ENCODE results near the gene TTC7B.

The TTC7B gene

DNA sequence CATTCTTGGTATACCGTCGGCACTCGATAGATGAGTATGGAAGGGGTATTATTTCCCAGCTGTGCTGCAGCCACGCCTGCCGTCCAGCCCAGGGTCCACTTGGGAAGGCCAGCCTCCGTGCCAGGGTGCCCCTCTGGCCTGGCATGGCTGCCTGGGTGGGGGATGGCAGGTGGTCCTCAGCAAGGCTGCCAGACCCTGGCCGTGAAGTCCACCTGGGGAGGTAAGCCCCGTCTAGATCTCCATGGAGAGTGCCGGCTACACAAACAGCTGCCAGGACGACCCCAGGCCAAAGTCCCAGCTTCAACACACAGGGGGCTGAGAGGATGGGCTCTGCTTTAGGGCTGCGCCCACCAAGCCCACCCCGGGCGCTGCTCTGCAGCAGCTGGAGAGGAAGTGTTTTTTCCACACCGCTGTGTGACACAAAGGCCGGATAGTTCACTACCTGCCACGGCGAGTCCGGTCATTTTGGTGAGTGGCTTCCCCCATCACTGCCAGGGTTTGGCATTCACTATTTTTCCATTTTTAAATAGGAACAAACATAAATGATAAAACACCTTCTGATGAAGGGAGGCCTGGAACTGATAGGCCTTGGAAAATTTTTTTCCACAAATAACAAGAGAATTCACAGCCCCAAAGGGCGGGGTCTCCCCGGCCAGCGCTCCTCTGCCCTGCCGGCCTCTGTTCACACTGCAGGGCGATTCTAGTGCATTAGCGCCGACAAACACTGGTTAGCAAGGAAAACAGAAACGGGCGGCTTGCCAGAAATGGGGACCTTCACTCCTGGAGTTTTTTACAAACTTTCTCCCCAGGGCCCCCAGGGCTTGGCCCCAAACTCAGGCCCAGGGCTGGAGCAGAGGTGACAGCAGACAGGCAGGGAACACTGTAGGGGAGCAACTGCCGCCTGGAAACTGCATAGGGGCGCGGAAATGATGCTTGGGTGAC is 257.9 kb downstream of the TTC7B start:
- DNase-seq (ENCODE audit: low spot score) = no peak

GRCh38 chr14:90557516-90557915 is 258.7 kb downstream of the TTC7B start:
- DNase-seq (ENCODE audit: low spot score) = no peak

- no peak for DNase-seq (ENCODE audit: low spot score)
Observed at GRCh38 chr14:90556666-90557450, 259.4 kb downstream of the TTC7B start.

DNA sequence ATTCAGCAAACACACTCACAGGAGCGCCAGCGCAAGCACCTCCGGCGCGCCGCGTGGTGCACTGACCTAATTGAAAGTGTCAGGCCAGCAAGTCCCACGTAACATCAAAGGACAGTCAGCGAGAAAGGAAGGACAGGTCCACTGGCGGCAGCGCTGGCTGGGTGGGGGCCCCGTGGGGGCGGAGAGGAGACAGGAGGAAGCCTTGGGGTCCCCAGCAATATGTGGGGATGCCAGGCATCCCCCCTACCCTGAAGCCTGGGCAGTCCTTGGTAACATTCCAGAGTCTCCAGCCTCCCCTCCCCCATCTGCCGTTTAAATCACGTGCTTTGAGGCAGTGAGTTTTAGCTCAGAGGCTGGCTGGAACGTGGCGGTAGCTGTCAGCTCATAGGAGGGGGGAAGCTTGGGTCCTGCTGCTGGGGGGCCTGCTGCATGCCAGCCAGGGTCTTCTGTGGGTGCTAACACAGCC is 260.2 kb downstream of the TTC7B start:
- no peak for DNase-seq (ENCODE audit: low spot score)

DNA sequence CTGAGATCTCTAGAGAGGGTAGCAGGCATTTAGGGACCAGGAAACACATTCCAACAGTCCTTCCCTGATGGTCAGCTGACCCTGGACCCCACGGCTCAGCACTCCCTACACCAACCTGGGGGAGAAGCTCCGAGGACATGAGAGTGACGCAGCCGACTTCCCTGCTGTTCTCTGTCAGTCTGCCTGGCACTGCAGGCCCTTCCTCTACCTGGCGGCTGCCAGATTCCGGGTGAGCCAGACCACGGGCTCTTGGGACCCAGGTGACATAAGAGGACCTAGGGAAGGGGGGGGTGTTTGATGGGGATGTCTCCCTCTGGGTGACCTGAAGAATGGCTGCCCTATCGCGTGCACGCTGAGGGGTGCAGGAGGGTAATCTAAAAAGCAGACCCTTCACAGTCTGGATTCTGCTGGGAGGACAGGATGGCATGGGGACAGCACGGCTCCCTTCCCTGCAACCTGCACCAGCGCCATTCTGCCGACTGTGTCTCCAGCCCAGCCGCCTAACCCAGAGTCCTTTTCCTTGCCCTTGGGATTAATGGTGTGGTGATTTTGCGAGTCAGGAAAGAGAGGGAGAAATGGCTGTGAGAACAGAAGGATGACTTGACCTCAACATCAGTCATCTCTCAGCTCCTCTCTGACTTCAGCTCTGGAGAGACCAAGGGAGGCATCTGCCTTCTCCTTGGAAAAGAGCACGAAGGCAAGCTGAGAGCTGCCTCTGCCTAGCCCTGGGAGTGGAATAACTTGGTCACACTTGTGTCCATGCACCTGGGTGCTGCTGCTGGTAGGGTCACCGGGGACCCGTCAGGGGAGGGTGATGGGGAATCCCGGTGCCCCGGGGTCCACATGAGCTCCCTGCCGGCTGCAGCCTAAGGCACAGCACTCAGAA is 260.9 kb downstream of the TTC7B start:
- DNase-seq (ENCODE audit: low spot score) = no peak

DNA sequence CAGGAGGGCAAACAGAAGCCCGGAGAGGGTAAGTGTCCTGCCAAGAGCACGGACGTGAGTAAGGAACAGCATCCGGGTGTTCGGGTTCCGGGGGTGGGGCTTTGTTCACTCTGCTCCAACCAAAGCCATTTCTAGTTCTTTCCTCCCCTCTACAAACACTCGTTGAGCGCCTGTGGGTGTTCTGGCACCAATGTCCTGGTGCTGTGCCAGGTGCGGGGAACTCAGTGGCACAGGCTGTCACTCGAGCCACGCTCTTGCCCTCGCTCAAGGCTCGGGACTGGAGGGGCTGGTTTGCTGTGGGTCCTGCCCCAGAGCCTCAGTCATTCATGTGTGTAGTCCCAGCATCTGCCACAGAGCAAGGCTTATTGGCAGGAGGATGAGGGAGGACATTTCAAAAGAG is 261.9 kb downstream of the TTC7B start:
- no peak for DNase-seq (ENCODE audit: low spot score)

GRCh38 chr14:90553921-90554336 is 262.3 kb downstream of the TTC7B start:
- no peak for DNase-seq (ENCODE audit: low spot score)

- DNase-seq (ENCODE audit: low spot score) = no peak
Observed at GRCh38 chr14:90553298-90553920, 262.8 kb downstream of the TTC7B start.

DNA sequence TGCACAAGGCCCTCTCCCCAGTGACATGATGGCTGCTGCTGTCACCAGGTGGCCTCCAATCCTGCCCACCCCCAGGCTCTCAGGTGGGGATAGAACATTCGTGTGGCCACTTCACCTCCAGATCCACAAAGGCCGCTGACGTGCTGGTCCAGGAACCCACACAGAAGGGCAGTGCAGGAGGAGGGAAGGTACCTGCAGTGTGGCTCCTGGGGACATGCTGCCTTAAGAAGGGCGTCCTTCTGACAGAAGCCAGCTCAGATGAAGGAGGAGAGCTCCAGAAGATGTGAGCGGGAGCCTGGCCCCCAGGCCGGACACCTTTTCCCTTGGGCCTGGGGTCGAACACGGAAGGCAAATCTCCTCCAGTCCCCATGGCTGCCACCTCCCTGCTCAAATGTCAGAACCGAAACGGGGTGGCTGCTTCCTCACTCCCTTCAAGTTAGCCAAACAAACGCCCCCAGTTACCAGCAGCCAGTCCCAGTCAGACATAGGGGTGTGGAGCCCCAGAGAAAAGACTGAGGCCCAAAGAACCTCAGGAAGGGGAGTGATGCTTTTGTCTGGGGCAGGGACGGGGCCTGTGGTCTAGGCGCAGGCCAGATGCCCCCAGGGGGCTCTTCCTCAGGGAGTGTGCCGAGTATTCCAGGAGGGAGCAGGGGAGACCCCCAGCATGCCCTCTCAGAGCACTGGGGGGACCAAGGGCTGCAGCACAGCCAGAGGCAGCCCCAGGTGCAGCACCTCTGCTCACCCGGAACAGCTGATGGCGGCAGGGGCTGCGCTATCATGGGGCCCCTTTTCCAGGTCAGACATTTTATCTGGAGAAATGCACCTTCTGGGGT is 263.5 kb downstream of the TTC7B start:
- DNase-seq (ENCODE audit: low spot score) = no peak

GRCh38 chr14:90551733-90552464 is 264.3 kb downstream of the TTC7B start:
- DNase-seq (ENCODE audit: low spot score) = no peak

- no peak for DNase-seq (ENCODE audit: low spot score)
Observed at GRCh38 chr14:90551070-90551704, 265.0 kb downstream of the TTC7B start.

GRCh38 chr14:90549794-90550641 is 266.2 kb downstream of the TTC7B start:
- no peak for DNase-seq (ENCODE audit: low spot score)

GRCh38 chr14:90548455-90548854 is 267.8 kb downstream of the TTC7B start:
- no peak for DNase-seq (ENCODE audit: low spot score)

DNA sequence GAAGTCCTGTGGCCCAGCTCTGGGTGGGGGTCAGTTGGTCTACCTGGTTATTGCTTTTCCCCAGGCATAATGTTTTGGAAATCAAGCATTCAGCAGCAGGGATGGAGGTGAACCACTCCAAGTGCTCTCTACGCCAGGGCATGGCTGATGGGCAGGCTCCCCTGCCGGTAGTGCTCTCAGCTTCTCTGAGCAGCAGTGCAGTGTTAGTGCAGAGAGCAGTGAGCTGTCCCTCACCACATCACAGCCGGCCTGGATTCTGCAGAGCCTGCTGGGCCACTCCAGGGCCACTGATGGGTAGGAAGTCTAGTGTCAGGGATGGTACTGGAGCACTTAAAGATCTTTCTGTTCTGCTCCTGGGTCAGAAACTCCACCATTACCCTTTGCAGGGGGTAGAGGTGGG is 268.3 kb downstream of the TTC7B start:
- DNase-seq (ENCODE audit: low spot score) = no peak

GRCh38 chr14:90547250-90547649 is 269.0 kb downstream of the TTC7B start:
- no peak for DNase-seq (ENCODE audit: low spot score)

GRCh38 chr14:90546767-90547166 is 269.5 kb downstream of the TTC7B start:
- no peak for DNase-seq (ENCODE audit: low spot score)

DNA sequence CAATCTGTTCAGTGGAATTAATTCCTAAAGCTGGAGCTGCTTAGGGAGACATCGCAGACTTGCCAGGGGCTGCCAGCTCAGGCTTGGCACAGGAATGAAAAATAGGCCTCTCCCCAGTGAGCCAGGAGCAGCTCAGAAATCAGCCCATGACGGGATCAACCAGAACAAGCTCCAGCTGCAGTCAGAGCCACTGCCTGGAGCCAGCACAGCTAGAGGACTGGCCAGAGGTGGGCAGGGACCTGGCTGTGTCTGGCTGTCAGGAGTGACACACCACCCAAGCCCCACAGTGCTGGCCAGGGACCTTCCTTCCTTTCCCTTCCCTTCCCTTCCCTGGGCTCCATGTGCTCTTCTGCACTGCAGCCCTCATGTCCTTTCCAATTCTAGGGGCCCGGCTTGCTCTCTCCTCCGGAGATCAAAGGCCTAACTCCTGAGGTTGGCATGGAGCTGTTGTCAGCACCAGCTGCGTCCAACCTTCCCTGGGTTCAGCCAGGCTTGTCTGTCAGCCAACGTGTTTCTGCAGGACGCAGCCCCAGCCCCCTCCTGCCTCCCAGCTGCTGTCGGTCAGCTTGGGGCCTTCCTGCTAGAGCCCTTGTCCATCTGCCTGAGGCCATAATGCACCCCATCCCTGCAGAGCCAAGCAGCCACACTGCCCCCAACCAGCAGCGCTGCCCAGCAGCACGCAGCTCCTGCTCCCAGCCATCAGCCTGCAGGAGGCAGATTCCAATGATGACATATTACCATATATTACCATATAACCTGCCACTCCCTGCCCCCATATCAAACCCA is 270.1 kb downstream of the TTC7B start:
- DNase-seq (ENCODE audit: low spot score) = no peak

DNA sequence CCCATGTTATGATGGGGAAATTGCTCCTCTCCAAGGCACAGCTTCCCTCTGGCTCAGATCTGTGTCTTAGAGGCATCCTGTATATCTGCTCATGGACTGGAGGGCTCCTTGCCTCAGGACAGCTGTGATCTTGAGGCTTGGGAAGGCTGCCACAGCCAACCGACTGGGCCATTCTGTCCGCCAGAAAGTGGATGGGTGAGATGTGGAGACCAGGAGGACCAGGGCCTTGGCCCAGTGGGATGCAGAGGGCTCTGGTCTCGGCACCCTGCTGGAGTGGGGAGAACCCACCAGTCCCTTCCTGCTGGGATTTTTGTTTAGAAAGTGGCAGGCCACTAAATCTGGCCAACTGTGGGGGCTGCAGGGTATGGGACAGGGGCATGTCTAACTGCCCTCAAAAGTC is 270.8 kb downstream of the TTC7B start:
- DNase-seq (ENCODE audit: low spot score) = no peak
